Karpas-422 (cell line): Measurements from ENCODE around the gene APOBEC3C. TPM values are rescaled to one million over a fixed set of nuclear protein-coding genes. Genes with fewer than 3 reads are reported as not detected.

Experiments
- DNase-seq: peaks from one replicate; pipeline ENCODE4 v3.0.0-alpha.2; 2015
- H2AFZ ChIP-seq: fragments of 200-600 bp; sonication (generic); 2 replicates; pipeline ENCODE4 v1.6.1; 2014; ENCODE audit warnings: antibody characterized with exemption, low read length, mixed read lengths
- H3K27ac ChIP-seq: fragments of 200-600 bp; sonication (generic); 2 replicates; pipeline ENCODE4 v1.5.1; 2014; ENCODE audit warnings: mild to moderate bottlenecking, low read length, moderate library complexity
- H3K27me3 ChIP-seq: fragments of 200-600 bp; sonication (generic); 2 replicates; pipeline ENCODE4 v1.6.1; 2014; ENCODE audit warnings: low read length, mixed read lengths
- H3K36me3 ChIP-seq: fragments of 200-600 bp; sonication (generic); 2 replicates; pipeline ENCODE4 v1.6.1; 2014; ENCODE audit warnings: low read length, mixed read lengths; ENCODE audit not compliant: insufficient read depth
- H3K4me1 ChIP-seq: fragments of 200-600 bp; sonication (generic); 2 replicates; pipeline ENCODE4 v1.6.1; 2014; ENCODE audit warnings: mild to moderate bottlenecking, low read length, mixed read lengths
- H3K4me2 ChIP-seq: fragments of 200-600 bp; sonication (generic); 2 replicates; pipeline ENCODE4 v1.6.1; 2014; ENCODE audit warnings: low read length, low read depth, mild to moderate bottlenecking; ENCODE audit not compliant: poor library complexity, severe bottlenecking
- H3K4me3 ChIP-seq: fragments of 200-600 bp; sonication (generic); 2 replicates; pipeline ENCODE4 v1.5.1; 2014; ENCODE audit warnings: mild to moderate bottlenecking, antibody characterized with exemption, low read length, mixed read lengths
- H3K79me2 ChIP-seq: fragments of 200-600 bp; sonication (generic); 2 replicates; pipeline ENCODE4 v1.6.1; 2014; ENCODE audit warnings: mild to moderate bottlenecking, low read length, mixed read lengths
- H3K9ac ChIP-seq: fragments of 200-600 bp; sonication (generic); 2 replicates; pipeline ENCODE4 v1.6.0; 2014; ENCODE audit warnings: low read length
- H3K9me2 ChIP-seq: fragments of 200-600 bp; sonication (generic), shearing (Covaris generic); replicated peaks from 2 replicates; pipeline ENCODE4 v1.6.0; 2014; ENCODE audit warnings: mild to moderate bottlenecking, low read length, moderate library complexity; ENCODE audit not compliant: insufficient read depth
- H3K9me3 ChIP-seq: fragments of 300-700, 200-600 bp; sonication (generic); 2 replicates; pipeline ENCODE4 v1.6.1; 2014; ENCODE audit warnings: low read length, mixed read lengths
- H4K20me1 ChIP-seq: fragments of 200-600 bp; sonication (generic); 2 replicates; pipeline ENCODE4 v1.6.1; 2014; ENCODE audit warnings: mild to moderate bottlenecking, antibody characterized with exemption, low read length, low read depth; ENCODE audit not compliant: insufficient read depth
- total RNA-seq: library from RNA; depleted of rRNA; stranded (reverse); fragments of >200 nt; shearing (Covaris generic); gene quantifications from 2 replicates; pipeline ENCODE4 v1.2.3, GENCODE V29; 2014; ENCODE audit warnings: low replicate concordance

APOBEC3C gene
- total RNA-seq, 1 experiment from 2014 or later, result 6.2 TPM

DNA sequence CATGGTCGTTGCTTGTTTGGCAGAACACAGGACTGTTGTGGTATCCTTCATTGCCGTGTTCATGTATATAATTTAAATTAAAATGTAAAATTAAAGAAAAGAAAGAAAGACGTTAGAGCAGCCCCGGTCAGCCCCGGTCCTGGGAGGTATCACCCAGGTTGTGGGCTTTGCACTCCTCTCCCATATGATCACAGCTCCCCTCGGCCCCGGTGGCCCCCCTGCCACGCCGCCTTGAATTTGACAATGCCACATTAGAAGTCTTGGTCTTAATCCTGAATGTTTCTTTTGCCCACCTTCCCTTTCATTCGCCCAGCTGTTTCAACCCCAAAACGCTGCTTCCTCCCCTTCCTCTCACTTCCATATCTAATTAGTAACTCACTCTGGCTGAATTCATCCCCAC is 45.3 kb upstream of the APOBEC3C start:
- no peak overlapping the region for H3K9ac ChIP-seq
- H4K20me1 ChIP-seq, result no peaks in the 10 kb centered on the region
- no peak overlapping the region for H3K4me2 ChIP-seq
- no peak for DNase-seq
- H3K4me3 ChIP-seq, result no peak overlapping the region
- no peaks in the 10 kb centered on the region for H3K79me2 ChIP-seq
- no peak overlapping the region for H3K27ac ChIP-seq
- H2AFZ ChIP-seq, result no peak overlapping the region
- H3K27me3 ChIP-seq, result no peaks in the 10 kb centered on the region
- H3K4me1 ChIP-seq, result peaks cover 15% of the 10 kb centered on the region
- H3K9me3 ChIP-seq, result no peaks in the 10 kb centered on the region
- no peaks in the 10 kb centered on the region for H3K9me2 ChIP-seq
- H3K36me3 ChIP-seq, result no peaks in the 10 kb centered on the region

- Histone ChIP-seq H3K9me3 (no peaks in the 10 kb centered on the region), H3K9me2 (no peaks in the 10 kb centered on the region), H3K4me3 (no peak overlapping the region), H3K4me1 (peaks cover 15% of the 10 kb centered on the region), H4K20me1 (no peaks in the 10 kb centered on the region), H3K79me2 (no peaks in the 10 kb centered on the region), H3K36me3 (no peaks in the 10 kb centered on the region), H3K9ac (no peak overlapping the region), H2AFZ (no peak overlapping the region), H3K27me3 (no peaks in the 10 kb centered on the region), H3K4me2 (no peak overlapping the region), H3K27ac (no peak overlapping the region)
- no peak for DNase-seq
Measured at GRCh38 chr22:38970551-38970950, 43.5 kb upstream of the APOBEC3C start.

GRCh38 chr22:38971202-38971601 is 42.9 kb upstream of the APOBEC3C start:
- Histone ChIP-seq H3K9ac (no peak overlapping the region), H3K4me2 (no peak overlapping the region), H3K4me3 (no peak overlapping the region), H2AFZ (no peak overlapping the region), H3K27ac (no peak overlapping the region), H3K4me1 (peaks cover 15% of the 10 kb centered on the region), H3K27me3 (no peaks in the 10 kb centered on the region), H3K79me2 (no peaks in the 10 kb centered on the region), H3K36me3 (no peaks in the 10 kb centered on the region), H4K20me1 (no peaks in the 10 kb centered on the region), H3K9me3 (no peaks in the 10 kb centered on the region), H3K9me2 (no peaks in the 10 kb centered on the region)
- no peak for DNase-seq

- H3K4me1 ChIP-seq, result peaks cover 15% of the 10 kb centered on the region
- no peak overlapping the region for H2AFZ ChIP-seq
- no peaks in the 10 kb centered on the region for H3K79me2 ChIP-seq
- no peak overlapping the region for H3K27ac ChIP-seq
- no peak for DNase-seq
- no peaks in the 10 kb centered on the region for H3K9me3 ChIP-seq
- no peak overlapping the region for H3K9ac ChIP-seq
- H3K36me3 ChIP-seq, result no peaks in the 10 kb centered on the region
- H3K27me3 ChIP-seq, result no peaks in the 10 kb centered on the region
- H4K20me1 ChIP-seq, result no peaks in the 10 kb centered on the region
- no peak overlapping the region for H3K4me3 ChIP-seq
- no peaks in the 10 kb centered on the region for H3K9me2 ChIP-seq
- H3K4me2 ChIP-seq, result no peak overlapping the region
Measured at GRCh38 chr22:38971791-38972190, 42.3 kb upstream of the APOBEC3C start.

- H3K9me2 ChIP-seq, result no peaks in the 10 kb centered on the region
- H3K36me3 ChIP-seq, result no peaks in the 10 kb centered on the region
- no peak for DNase-seq
- H3K27me3 ChIP-seq, result no peaks in the 10 kb centered on the region
- H3K4me3 ChIP-seq, result no peak overlapping the region
- H3K9me3 ChIP-seq, result no peaks in the 10 kb centered on the region
- no peak overlapping the region for H2AFZ ChIP-seq
- H3K79me2 ChIP-seq, result no peaks in the 10 kb centered on the region
- no peaks in the 10 kb centered on the region for H4K20me1 ChIP-seq
- H3K9ac ChIP-seq, result no peak overlapping the region
- no peak overlapping the region for H3K4me2 ChIP-seq
- H3K4me1 ChIP-seq, result peaks cover 13% of the 10 kb centered on the region
- H3K27ac ChIP-seq, result no peak overlapping the region
Measured at GRCh38 chr22:38972558-38972957, 41.5 kb upstream of the APOBEC3C start.

GRCh38 chr22:38973289-38974169 is 40.5 kb upstream of the APOBEC3C start:
- H3K27me3 ChIP-seq, result no peaks in the 10 kb centered on the region
- H3K9me2 ChIP-seq, result no peaks in the 10 kb centered on the region
- DNase-seq, result peak; percentile 74
- H3K36me3 ChIP-seq, result no peaks in the 10 kb centered on the region
- no peaks in the 10 kb centered on the region for H3K9me3 ChIP-seq
- no peaks in the 10 kb centered on the region for H4K20me1 ChIP-seq
- peaks cover 4% of the 10 kb centered on the region for H3K4me1 ChIP-seq
- no peak overlapping the region for H3K4me2 ChIP-seq
- H2AFZ ChIP-seq, result no peak overlapping the region
- no peak overlapping the region for H3K4me3 ChIP-seq
- no peak overlapping the region for H3K9ac ChIP-seq
- H3K27ac ChIP-seq, result no peak overlapping the region
- H3K79me2 ChIP-seq, result no peaks in the 10 kb centered on the region

DNA sequence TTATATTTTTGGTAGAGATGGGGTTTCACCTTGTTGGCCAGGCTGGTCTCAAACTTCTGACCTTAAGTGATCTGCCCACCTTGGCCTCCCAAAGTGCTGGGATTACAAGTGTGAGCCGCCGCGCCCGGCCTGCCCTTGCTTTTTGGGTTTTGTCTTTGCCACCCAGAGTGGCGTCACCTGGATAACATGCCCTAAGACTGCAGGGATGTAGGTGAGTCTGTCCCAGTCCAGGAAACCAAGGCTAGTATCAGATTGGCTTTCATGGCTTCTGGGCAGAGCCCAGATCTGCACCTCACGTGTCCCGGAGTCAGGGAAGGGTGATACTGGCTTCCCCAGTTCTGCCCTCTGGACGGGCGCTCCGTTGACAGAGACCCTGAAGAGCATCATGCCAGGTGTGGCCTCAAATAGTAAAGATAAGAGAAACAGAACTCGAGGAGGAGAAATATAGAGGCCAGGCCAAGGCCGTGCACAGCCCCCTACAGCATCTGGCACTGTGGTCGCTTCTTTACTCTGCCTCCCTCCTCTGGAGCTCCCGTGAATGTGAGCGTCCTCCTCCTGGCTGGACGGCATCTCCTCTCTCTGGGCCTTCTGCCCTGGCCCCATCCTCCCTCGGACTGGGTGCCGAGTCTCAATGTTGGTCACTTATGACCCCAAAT is 39.8 kb upstream of the APOBEC3C start:
- Histone ChIP-seq H3K4me2 (no peak overlapping the region), H3K4me3 (no peak overlapping the region), H2AFZ (no peak overlapping the region)

GRCh38 chr22:38974826-38975175 is 39.3 kb upstream of the APOBEC3C start:
- Histone ChIP-seq H3K27ac (no peak overlapping the region), H3K36me3 (no peaks in the 10 kb centered on the region), H3K79me2 (no peaks in the 10 kb centered on the region), H3K9me2 (no peaks in the 10 kb centered on the region), H3K4me3 (no peak overlapping the region), H3K4me1 (no peaks in the 10 kb centered on the region), H3K9me3 (no peaks in the 10 kb centered on the region), H3K9ac (no peak overlapping the region), H3K27me3 (no peaks in the 10 kb centered on the region), H2AFZ (no peak overlapping the region), H4K20me1 (no peaks in the 10 kb centered on the region), H3K4me2 (no peak overlapping the region)
- no peak for DNase-seq

More for the DNA sequence above, 39.8 kb upstream of the APOBEC3C start:
- Histone ChIP-seq H3K9ac (no peak overlapping the region), H3K9me2 (no peaks in the 10 kb centered on the region), H3K9me3 (no peaks in the 10 kb centered on the region), H3K79me2 (no peaks in the 10 kb centered on the region), H3K27ac (no peak overlapping the region), H3K4me1 (no peaks in the 10 kb centered on the region), H3K36me3 (no peaks in the 10 kb centered on the region), H4K20me1 (no peaks in the 10 kb centered on the region), H3K27me3 (no peaks in the 10 kb centered on the region)
- no peak for DNase-seq
